NK-92 (cell line): ENCODE measurements around the gene NEK10.

Experiments used
- DNase-seq: peaks from one replicate; lab custom pipeline; 2025; ENCODE audit not compliant: unreplicated experiment; lab: John Stamatoyannopoulos, UW

The NEK10 gene

GRCh38 chr3:27110020-27110419 lies 259.2 kb downstream of the NEK10 start:
- no peak for DNase-seq

- DNase-seq, result no peak
Measured at GRCh38 chr3:27108322-27108721, 260.9 kb downstream of the NEK10 start.

DNA sequence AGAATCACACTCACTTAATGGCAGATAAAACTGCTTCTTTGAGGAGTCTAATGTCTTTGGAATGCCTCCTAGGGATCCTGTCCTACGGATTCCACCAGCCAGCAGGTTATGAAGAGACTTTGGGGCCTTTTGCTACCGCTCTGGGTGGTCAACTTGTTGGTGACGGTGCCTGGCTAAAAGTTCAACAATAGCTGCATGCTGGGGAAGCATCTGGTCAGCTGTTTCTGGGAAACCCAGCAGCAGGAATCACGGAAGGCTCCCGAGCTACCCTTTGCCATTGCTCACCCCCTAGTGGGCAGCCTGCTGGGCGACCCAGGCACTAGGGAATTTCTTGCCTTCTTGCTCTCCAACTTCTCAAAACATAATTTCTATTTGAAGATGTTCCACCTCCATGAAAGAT lies 263.3 kb downstream of the NEK10 start:
- DNase-seq, result no peak

- DNase-seq, result no peak
Measured at GRCh38 chr3:27097182-27097581, 272.0 kb downstream of the NEK10 start.

DNA sequence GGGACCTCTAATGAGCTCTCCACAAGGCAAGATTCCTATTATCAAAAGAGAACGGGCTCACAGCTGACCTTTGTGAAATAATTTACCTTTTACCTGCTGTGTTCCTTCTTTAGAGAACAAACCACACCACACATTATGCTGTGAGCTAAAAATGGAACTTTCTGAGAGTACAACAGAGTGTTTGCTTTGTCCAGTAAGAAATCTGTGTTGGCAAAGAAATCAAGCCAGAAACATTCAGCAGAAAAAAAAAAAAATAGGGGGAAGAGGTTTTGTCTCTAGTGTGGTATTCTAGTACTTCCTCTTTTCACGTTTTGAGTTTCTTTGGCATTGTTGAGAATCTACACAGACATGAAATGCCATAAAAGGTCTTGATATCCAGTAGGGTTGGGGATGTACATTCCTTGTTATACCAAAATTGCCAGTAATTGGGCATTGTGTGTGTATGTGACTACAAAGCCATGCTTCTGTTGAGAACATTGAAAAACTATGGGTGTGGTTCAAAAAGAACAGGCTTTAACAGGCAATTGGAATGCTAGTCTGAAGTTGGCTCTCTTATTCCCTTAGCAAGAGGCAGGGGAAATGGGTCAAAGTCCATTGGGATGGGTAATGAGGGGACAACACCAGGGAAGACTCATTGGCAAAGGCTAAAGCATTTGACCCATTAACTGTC lies 273.5 kb downstream of the NEK10 start:
- DNase-seq, result no peak

- no peak for DNase-seq
Measured at GRCh38 chr3:27094721-27095120, 274.5 kb downstream of the NEK10 start.

DNA sequence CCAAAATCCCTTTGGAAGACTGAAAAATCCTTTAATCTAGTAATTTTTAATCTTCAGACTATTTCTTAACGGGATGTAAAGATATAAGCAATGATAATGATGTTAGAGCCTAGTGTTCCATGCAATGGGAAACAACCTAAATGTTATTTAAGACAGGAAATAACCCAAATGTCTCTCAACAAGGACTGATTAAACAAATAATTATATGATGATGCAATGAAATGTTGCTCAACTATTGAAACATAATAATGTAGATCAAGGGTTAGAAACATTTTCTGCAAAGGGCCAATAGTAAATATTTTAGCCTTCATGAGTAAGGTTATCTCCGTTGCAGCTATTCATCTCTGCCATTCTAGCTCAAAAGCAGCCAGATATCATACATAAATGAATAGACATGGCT lies 275.4 kb downstream of the NEK10 start:
- DNase-seq, result no peak

- DNase-seq, result no peak
Measured at GRCh38 chr3:27090275-27091041, 278.7 kb downstream of the NEK10 start.

DNA sequence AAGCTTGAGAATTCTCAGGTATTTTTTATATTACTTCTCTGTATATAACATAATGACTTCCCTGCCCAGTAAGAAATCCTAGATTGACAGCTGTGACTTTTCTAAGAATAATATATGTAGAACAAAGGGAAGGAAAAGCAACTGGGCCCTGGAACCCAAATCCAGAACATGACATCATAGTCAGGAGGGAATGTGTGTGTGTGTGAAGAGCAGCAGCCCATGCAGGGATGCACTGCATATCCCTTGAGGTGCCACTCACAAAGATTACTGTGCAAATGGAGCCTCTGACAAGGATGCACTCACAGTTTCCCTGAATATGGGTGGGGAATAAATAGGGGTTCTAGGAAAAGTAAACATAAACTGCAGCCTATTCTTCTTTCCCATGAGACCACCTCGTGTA lies 279.5 kb downstream of the NEK10 start:
- DNase-seq, result no peak

DNA sequence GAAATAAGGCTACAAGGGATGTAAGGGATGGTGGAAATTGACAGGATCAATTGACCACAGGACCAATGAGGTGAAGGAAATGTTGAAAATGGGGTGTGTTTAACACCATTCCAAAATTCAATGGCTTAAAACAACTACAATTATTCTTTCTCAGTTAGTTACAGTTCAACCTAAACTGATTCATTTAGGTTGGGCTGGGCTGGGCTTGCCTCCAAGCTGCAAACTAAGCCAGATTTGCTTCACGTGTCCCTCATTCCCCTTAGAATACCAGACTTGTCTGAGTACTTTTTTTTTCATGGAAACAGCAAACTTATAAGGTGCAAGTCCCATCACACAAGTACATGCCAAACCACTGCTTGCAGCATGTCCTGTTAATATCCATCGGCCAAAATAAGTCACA lies 280.1 kb downstream of the NEK10 start:
- DNase-seq, result no peak

- no peak for DNase-seq
Measured at GRCh38 chr3:27085829-27086730, 283.1 kb downstream of the NEK10 start.

DNA sequence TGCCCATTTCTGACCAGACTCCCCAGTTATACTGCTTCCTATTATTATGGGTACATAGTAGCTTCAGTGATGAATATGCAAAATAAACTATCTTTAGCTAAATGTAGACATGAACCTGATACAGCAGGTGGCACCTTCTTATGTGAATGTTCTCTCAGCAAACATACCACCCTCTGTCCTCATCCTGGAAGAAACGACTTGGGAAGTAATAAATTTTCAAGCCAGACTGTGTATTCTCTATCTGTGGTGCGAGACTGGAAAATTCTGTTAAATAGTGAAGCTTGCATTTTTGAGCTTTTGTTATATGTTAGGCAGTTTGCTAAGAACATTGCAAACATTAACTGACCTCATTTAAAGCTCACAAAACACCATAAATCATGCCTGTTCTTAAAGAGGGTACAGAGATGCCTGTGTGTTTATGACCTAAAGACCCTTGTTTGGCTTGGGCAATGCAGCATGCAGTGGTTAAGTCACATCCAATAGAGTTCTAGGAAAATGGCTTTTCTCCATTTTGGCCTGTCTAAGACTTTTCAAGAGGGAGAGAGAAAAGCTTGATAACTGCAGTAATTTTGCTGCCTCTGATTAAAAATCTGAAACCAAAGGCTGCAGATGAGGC lies 287.1 kb downstream of the NEK10 start:
- DNase-seq, result no peak

GRCh38 chr3:27081566-27081965 lies 287.6 kb downstream of the NEK10 start:
- no peak for DNase-seq

- no peak for DNase-seq
Measured at GRCh38 chr3:27080258-27080525, 289.0 kb downstream of the NEK10 start.

GRCh38 chr3:27079427-27080257 lies 289.5 kb downstream of the NEK10 start:
- DNase-seq, result no peak

GRCh38 chr3:27078246-27078913 lies 290.8 kb downstream of the NEK10 start:
- no peak for DNase-seq

DNA sequence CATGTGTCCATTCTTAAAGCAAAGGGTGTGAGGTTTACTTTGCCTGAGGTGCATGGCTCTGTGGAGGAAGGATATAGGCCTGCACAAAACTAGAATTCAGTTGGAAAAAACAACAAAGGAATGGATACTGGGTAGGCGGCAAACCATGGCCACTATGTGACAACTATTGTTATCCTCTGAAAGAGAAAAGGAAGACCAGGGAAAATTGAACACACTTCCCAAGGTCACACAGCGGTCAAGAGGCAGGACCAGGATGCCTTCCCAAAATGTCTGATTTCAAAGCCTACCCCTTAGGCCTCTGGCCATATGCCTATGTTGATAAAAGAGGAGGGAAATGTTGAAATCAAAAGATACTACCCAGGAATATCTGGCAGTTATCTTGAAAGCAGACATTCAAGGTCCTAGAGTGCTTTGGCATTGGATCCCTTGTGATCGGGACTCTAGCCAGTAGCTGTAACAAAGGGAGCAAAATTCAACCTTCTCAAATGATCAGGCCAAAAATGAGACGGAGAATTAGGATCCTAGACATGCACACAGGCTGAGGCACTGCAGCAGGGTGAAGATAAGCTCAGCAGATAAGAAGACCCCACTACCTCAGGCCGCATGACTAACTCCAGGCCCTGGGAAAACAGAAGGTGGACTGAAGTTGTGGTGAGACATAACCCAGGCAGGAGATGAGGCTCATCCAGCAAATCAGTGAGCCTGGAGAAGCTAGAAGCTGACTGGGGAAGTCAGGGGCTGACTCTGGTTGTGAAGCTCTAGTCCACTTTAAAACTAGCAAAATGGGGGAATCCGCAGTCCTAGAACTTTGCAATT lies 292.2 kb downstream of the NEK10 start:
- no peak for DNase-seq

DNA sequence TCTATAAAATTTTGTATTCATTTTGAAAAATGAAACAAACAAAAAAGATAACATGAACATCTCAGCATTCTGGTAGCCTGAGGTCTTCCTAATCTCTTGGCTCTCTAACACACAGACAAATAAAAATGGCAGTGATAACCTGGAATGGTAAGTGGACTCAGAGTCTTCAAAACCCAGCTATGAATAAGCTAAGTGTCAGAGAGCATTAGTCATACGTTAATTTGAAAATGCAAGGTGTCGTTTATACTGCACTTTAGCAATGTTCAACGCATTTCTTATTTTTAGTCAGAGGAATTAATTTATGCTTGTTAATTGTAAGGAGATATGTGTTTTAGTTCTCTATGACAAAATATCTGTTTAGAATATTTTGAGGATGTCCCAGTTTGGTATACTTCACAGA lies 294.3 kb downstream of the NEK10 start:
- DNase-seq, result no peak

GRCh38 chr3:27073912-27074311 lies 295.3 kb downstream of the NEK10 start:
- DNase-seq, result no peak
